ENCODE data around the gene GOLGA7B.

Gene GOLGA7B

GRCh38 chr10:97811958-97812357, 37.7 kb upstream of the GOLGA7B start:
- DNase-seq (ENCODE audit: low read depth), result no peak
- no peak overlapping the region for H3K4me3 ChIP-seq (ENCODE audit: control insufficient read depth, low read depth, low read length)
- TF ChIP-seq CTCF (IDR thresholded peaks at IDR 0.05; ENCODE audit: control insufficient read depth, insufficient read depth, low read depth, low read length, missing control alignments), result no peak

DNA sequence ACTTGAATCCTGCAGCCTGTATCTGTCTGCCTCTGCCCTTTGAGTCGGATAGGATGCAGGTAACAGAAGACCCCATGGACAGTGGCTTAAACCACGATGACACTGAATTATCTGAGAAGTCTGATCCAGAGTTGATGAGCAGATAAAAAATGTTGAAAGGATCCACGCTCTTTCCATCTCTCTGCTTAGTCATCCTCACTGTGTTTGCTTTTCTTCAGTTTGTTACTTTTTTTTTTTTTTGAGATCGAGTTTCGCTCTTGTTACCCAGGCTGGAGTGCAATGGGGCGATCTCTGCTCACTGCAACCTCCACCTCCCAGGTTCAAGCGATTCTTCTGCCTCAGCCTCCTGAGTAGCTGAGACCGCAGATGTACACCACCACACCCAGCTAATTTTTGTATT, 36.9 kb upstream of the GOLGA7B start:
- no peak overlapping the region for H3K4me3 ChIP-seq (ENCODE audit: control insufficient read depth, low read depth, low read length)
- DNase-seq (ENCODE audit: low read depth), result no peak
- TF ChIP-seq CTCF (IDR thresholded peaks at IDR 0.05; ENCODE audit: control insufficient read depth, insufficient read depth, low read depth, low read length, missing control alignments), result no peak

DNA sequence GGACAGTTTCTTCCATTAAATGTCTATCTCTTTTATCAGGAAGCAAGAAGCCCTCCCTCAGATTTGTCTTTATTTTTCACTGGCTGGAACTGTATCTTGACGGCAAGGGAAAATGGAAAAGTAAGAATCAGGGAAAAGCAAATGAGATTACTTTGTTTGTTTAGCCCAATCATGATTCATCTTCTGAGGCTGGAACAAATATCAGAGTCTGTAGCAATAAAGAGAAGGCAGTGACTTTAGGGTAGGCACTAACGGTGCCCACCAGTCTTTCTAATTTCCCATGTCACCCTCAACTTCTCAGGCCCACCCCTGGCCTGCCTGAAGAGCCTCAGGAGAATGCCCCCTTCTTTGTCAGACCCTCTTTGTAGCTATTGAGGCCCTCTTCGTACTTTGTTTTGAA, 36.3 kb upstream of the GOLGA7B start:
- no peak overlapping the region for H3K4me3 ChIP-seq (ENCODE audit: control insufficient read depth, low read depth, low read length)
- TF ChIP-seq CTCF (IDR thresholded peaks at IDR 0.05; ENCODE audit: control insufficient read depth, insufficient read depth, low read depth, low read length, missing control alignments), result no peak
- no peak for DNase-seq (ENCODE audit: low read depth)

DNA sequence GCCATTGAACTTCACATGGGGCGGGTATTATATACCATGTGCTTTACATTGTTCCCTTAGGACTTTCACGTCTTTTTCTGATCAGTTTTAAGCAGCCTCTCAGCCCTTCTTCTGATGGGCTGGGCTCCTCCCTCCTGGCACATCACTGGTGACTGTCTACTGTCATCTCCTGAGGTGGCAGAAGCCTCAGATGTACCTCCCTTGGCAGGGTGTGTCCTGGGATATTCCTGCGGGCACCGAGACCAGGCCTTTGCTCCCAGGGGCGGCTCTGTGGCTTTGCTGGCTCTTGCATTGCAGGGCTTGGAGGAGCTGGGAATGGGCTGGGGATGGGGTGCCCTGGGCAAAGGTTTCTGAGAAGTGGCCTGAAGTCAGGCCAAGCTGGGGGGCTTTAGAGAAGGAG, 34.6 kb upstream of the GOLGA7B start:
- H3K4me3 ChIP-seq (ENCODE audit: control insufficient read depth, low read depth, low read length), result no peak overlapping the region
- no peak for TF ChIP-seq CTCF (IDR thresholded peaks at IDR 0.05; ENCODE audit: control insufficient read depth, insufficient read depth, low read depth, low read length, missing control alignments)
- DNase-seq (ENCODE audit: low read depth), result no peak

DNA sequence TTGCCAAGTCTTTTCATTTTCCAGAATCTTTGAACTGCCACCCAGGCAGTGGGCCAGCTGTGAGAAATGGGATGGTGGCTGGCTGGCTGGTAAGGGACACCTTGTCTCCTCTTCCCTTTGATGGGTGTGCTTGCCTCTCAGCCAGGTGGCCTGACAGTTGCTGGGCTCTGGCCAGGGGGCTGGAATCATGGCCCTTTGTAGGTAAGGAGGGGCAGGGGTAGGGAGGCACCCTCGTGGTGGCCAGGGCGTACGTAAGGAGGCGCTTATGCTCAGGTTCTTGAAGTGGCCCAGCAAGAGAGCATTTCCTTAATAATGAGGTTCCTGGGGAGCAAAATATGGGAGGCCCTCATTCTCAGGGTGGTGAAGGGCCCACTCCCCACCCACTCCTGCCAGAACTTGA, 33.0 kb upstream of the GOLGA7B start:
- no peak for TF ChIP-seq CTCF (IDR thresholded peaks at IDR 0.05; ENCODE audit: control insufficient read depth, insufficient read depth, low read depth, low read length, missing control alignments)
- DNase-seq (ENCODE audit: low read depth), result no peak
- H3K4me3 ChIP-seq (ENCODE audit: control insufficient read depth, low read depth, low read length), result no peak overlapping the region

- no peak for DNase-seq (ENCODE audit: low read depth)
- TF ChIP-seq CTCF (IDR thresholded peaks at IDR 0.05; ENCODE audit: control insufficient read depth, insufficient read depth, low read depth, low read length, missing control alignments), result no peak
- H3K4me3 ChIP-seq (ENCODE audit: control insufficient read depth, low read depth, low read length), result no peak overlapping the region
Measured at GRCh38 chr10:97818572-97818971, 31.1 kb upstream of the GOLGA7B start.

GRCh38 chr10:97820096-97820704, 29.4 kb upstream of the GOLGA7B start:
- no peak for TF ChIP-seq CTCF (IDR thresholded peaks at IDR 0.05; ENCODE audit: control insufficient read depth, insufficient read depth, low read depth, low read length, missing control alignments)

More at GRCh38 chr10:97820096-97820704, 29.4 kb upstream of the GOLGA7B start:
- DNase-seq (ENCODE audit: low read depth), result no peak
- no peak overlapping the region for H3K4me3 ChIP-seq (ENCODE audit: control insufficient read depth, low read depth, low read length)

All from AG09309 (cell line).